ENCODE results near the gene GALNT9. TPM values are rescaled to one million over a fixed set of nuclear protein-coding genes. Genes with fewer than 3 reads are reported as not detected.
"Not testable (repeated sequence)": the region's sequence is repeated elsewhere in the genome, so short reads cannot be mapped to it uniquely, and the experiment has no call there.

The GALNT9 gene
- total RNA-seq, 1 experiment from 2014 or later, result not detected

GRCh38 chr12:132222096-132222807 lies 107.1 kb downstream of the GALNT9 start:
- DNase-seq (ENCODE audit: extremely low read depth, low read depth), result peak; percentile 26

DNA sequence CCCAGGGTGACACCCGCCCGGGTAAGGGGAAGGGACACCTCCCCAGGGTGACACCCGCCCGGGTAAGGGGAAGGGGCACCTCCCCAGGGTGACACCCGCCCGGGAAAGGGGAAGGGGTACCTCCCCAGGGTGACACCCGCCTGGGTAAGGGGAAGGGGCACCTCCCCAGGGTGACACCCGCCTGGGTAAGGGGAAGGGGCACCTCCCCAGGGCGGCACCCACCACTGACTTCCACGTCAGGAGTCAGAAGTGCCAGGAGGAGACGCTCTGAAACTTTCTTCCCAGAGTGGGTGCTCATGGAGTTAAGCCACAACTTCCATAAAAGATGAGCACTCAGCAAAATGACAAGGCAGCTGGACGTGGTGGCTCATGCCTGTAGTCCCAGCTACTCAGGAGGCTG lies 109.6 kb downstream of the GALNT9 start:
- not testable (repeated sequence) for DNase-seq (ENCODE audit: extremely low read depth, low read depth)

DNA sequence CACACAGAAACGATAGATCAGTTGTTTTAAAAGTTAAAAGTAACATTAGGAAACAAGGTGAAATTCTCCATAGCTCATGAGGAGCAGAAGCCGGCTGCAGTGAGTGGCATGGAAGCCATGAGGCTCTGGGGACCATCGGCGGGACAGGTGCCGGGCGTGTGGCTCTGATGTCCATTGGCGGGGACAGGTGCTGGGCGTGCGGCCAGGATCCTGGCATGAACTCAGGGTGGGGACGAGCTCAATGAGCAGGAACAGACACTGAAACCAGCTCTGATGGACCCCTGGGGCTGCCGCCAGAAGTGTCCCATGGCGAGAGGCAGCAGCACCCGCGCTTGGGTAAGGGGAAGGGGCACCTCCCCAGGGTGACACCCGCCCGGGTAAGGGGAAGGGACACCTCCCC lies 110.1 kb downstream of the GALNT9 start:
- no peak for DNase-seq (ENCODE audit: extremely low read depth, low read depth)

- peak; percentile 40 for DNase-seq (ENCODE audit: extremely low read depth, low read depth)
Measured at GRCh38 chr12:132218915-132219314, 110.5 kb downstream of the GALNT9 start.

- no peak for DNase-seq (ENCODE audit: extremely low read depth, low read depth)
Measured at GRCh38 chr12:132218527-132218875, 110.9 kb downstream of the GALNT9 start.

- no peak for DNase-seq (ENCODE audit: extremely low read depth, low read depth)
Measured at GRCh38 chr12:132217800-132218526, 111.4 kb downstream of the GALNT9 start.

DNA sequence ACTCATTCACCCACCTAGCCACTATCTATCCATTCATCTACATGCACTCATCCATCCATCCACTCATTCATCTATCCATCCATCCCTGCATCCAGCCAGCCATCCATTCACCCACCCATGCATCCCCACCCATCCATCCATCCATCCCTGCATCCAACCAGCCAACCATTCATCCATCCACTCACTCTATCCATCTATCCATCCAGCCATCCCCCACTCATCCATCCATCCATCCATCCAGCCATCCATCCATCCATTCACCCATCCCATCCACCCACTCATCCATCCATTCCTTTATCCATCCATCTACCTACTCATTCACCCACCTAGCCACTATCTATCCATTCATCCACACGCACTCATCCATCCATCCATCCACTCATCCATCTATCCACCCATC lies 112.0 kb downstream of the GALNT9 start:
- DNase-seq (ENCODE audit: extremely low read depth, low read depth), result no peak

DNA sequence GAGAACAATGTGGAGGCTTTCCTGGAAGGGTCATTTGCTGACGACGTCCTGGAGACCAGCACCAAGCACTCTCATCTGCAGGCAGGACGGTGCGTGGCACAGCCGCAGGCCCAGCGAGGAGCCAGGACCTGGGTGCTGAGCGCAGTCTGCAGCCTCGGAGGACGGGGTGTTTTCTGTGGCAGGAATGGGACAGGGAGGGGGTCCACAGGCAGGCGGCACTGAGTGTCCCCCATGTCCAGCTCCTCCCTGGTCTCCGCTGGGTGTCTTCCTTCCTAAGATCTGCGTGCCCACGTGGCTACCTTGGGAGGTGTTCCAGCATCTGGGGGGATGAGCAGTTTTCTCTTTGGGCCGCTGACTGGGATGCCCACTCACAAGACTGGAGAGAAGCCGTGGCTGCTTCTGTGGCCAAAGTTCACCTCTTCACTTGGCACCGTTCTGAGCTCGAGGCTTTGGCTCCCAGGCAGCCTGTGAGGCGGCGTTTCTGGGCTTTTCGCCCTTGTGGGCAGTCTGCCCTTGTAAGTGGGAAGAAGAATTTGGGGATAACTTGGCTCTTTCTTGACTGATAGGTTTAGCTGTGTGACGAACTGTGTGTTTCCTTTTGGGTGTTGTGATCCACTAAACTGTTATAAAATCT lies 112.9 kb downstream of the GALNT9 start:
- no peak for DNase-seq (ENCODE audit: extremely low read depth, low read depth)

DNA sequence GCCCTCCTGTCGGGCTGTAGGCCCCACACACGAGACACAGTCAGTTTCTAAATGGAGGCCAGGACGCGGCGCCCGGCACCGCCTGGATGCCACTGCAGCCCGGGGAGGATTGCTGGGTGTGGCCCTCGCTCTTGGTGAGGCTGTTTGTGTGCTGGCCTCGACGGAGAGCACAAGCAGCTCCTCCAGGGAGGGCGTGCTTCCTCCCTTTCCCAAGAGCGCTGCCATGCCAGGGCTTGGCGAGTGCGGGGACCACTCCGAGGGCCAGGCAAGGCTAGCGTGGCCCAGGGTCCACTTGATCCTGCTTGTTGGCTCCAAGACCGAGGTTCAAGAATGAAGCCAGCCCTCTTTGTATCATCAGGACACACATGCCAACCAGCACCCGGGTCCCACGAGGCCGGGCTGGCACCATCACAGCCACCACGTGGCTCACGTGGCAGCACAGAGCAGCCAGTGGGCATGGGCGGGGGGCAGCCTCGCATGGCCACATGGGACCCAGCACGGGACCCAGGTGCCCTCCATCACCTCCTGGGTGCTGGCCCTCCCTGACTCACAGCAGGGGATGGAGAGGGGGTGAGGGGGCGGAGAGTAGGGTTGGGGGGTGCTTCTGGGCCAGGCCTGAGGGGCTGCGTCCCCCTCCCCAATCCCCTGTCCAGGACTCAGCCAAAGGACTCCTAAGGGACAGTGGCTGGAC lies 113.9 kb downstream of the GALNT9 start:
- no peak for DNase-seq (ENCODE audit: extremely low read depth, low read depth)

DNA sequence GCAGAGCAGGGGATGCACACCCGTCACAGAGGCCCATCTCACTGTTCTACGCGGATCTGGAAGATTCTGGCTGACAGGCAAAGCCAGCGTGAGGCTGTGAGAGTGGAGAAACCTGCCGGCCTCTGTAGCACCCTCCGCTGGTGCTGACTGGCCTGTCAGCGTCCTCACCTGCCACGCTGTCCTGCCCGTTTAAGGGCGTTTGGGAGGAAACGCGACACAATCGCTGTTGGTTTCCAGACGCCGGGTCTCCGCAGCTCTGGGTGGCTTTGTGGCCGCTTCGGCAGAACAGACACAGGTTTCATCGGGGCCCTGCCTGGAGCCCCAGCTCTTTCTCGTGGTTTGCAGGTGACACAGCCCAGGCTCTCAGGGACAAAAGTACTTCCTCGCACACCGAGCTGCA lies 114.5 kb downstream of the GALNT9 start:
- no peak for DNase-seq (ENCODE audit: extremely low read depth, low read depth)

GRCh38 chr12:132214161-132214476 lies 115.3 kb downstream of the GALNT9 start:
- DNase-seq (ENCODE audit: extremely low read depth, low read depth), result no peak

DNA sequence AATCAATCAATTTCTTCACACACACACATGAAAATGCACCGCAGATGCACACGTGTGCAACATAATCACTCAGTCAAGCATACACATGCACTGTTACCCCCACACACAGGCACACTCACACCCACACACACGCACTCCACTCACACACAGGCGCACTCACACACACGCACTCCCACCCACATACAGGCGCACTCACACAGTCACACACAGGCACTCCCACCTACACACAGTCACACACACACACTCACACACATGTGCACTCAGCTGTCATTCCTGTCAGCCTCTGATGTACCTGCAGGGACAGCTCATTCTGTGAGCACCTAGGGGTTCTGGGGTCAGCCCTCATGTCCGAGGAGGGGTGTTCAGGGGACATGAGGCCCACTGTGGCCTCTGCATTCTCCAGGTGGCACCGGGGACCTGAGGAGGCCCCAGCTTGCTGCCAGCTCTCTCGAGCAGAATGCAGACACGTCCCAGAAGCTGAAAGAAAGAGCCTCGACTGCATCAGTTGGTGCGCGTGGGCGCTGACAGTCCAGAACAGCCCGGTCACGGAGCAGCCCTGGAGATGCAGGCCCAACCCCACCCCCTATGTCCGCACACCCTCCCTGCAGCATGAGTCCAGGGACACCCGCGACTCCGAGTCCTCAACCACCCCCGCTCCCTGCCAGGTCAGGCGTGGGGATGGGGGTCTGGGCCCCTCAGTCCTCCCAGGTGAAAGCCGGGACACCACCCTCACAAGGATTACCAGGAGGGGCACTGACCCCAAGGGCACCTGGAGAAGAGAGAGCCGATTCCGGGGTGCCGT lies 115.8 kb downstream of the GALNT9 start:
- no peak for DNase-seq (ENCODE audit: extremely low read depth, low read depth)

DNA sequence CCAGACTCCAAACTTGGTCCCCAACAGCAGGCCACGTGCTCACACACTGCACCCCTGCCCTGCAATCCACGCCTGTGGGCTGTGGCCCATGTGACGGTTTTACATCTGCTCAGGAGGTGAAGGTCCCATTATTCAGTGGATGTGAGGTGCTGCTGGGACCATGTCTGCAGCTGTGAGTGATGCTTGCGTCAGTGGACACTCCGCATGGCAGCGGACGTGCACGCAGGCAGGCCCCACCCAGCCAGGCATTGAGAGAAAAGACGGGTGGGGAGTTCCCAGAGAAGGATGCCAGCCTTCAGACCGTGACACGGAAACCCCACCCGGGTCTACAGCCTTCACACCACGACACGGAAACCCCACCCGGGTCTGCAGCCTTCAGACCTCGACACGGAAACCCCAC lies 117.6 kb downstream of the GALNT9 start:
- no peak for DNase-seq (ENCODE audit: extremely low read depth, low read depth)

DNA sequence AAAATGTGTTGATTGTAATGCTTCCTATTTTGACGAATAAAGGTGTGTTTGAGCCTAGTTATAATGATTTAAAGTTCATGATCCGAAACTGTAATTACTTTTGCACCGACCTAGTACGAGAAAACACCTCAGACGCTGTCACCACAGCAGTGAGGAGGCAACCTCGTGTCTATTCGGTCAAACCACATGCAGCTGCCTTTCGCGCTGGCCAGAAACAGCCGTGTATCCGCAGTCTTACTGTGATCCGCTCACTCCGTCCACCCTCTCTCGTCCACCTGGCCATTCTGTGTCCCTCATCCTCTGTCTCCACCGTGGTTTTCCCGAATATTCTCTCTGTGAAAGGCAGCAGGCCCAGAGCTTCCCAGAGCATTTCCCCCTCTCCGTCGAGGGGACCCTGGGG lies 118.1 kb downstream of the GALNT9 start:
- no peak for DNase-seq (ENCODE audit: extremely low read depth, low read depth)

GRCh38 chr12:132210223-132211055 lies 119.0 kb downstream of the GALNT9 start:
- DNase-seq (ENCODE audit: extremely low read depth, low read depth), result no peak

- DNase-seq (ENCODE audit: extremely low read depth, low read depth), result no peak
Measured at GRCh38 chr12:132209619-132210222, 119.7 kb downstream of the GALNT9 start.

- no peak for DNase-seq (ENCODE audit: extremely low read depth, low read depth)
Measured at GRCh38 chr12:132208153-132208823, 121.1 kb downstream of the GALNT9 start.

DNA sequence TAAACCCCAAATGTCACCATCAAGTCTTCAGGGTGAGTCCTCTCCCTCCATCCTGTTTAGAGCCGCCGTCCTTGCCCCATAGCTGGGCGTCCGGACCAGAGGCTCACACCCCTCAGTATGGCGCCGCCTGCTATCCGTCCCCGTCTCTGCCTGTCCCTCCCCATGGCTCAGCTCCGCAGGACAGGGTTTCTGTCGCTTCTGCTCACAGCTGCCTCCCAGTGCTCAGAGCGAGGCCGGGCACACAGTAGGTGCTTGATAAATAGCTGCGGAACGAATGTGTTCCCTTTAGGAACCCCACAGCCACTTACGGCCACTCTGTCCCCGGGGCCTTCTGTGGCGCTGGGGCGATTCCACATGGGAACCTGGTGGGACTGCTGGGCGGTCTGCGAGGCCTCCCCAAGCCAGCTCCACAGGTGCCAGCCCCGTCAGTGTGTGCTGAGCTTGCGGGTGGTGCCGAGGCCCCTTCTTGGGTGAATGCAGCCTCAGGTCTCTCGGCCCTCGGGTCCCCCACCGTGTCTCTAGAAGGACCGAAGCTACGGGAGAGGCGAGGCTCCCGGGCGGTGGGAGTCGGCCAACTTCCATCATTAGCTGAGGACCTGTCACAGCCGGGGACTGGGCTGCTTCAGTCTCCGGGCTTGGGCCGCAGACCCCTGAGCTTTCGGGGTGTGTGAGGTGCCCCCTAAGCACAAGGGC lies 122.2 kb downstream of the GALNT9 start:
- DNase-seq (ENCODE audit: extremely low read depth, low read depth), result no peak
